KG1 (cell line): Measurements from ENCODE around the gene DPH5.

Experiments
- DNase-seq: peaks from one replicate; lab custom pipeline; 2025; lab: John Stamatoyannopoulos, UW

DPH5 gene

GRCh38 chr1:100941580-100942216 lies 83.9 kb downstream of the DPH5 start:
- no peak for DNase-seq

- no peak for DNase-seq
Observed at GRCh38 chr1:100941098-100941527, 84.5 kb downstream of the DPH5 start.
